Adrenal gland (tissue), 5 donors: ENCODE results near the gene WIPF3.
"Not testable (repeated sequence)": the region's sequence is repeated elsewhere in the genome, so short reads cannot be mapped to it uniquely, and the experiment has no call there.

Experiments
- CTCF ChIP-seq, 6 experiments: fragments of 450-650 bp in 4 of 6; fragments of 200-600 bp in 2 of 6; sonication (generic) in 1 of 6; IDR thresholded peaks; 1 replicate in 5 of 6; 2 replicates in 1 of 6; pipeline versions ENCODE4 v1.5.1 to v1.8.0; 2016 to 2021; ENCODE audit warnings: antibody characterized with exemption in 6 of 6, mild to moderate bottlenecking in 2 of 6, moderate library complexity in 1 of 6
- POLR2A ChIP-seq, 2 donors: fragments of 450-650 bp; IDR thresholded peaks; one replicate each; pipeline ENCODE4 v1.6.1; 2017; ENCODE audit warnings: antibody characterized with exemption in 2 of 2, mild to moderate bottlenecking in 2 of 2, moderate library complexity in 1 of 2
- donor health status: DM: no; HTN: no; CAD: no.

DNA sequence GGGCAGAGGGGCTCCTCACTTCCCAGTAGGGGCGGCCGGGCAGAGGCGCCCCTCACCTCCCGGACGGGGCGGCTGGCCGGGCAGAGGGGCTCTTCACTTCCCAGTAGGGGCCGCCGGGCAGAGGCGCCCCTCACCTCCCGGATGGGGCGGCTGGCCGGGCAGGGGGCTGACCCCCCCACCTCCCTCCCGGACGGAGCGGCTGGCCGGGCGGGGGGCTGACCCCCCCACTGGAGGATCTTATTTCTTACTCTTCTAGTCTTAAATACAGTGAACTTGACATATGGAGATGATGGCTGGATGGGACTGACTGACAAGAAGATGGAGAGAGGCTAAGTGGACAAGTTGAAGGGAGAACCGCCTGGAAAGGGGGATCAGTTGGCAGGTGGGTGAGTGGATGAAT is 155.3 kb downstream of the WIPF3 start:
- not testable (repeated sequence) for TF ChIP-seq POLR2A, CTCF (IDR thresholded peaks at IDR 0.05)
